HEK293 (cell line): ENCODE results near the gene PRIMPOL.

Experiments
- CTCF ChIA-PET: fragments of 350-600 bp; formaldehyde crosslinking; extraction: SDS; loops from one replicate; lab custom pipeline; 2021; ENCODE audit warnings: antibody characterized with exemption; lab: Yijun Ruan, JAX
- POLR2A ChIA-PET: fragments of 300-600 bp; formaldehyde crosslinking; extraction: SDS; loops from one replicate; lab custom pipeline; 2020; ENCODE audit warnings: antibody characterized with exemption, inconsistent platforms; lab: Yijun Ruan, JAX
- H3K27ac ChIP-seq: fragments of 200-500 bp; sonication (Bioruptor generic); 2 replicates; pipeline ENCODE4 v1.5.1; 2014; ENCODE audit warnings: low read depth, low read length, control low read depth, inconsistent platforms; ENCODE audit errors: extremely low read depth
- H3K36me3 ChIP-seq, 2 experiments: fragments of 200-500 bp in 1 of 2; sonication (Bioruptor generic) in 1 of 2; 1 replicate in 1 of 2; 2 replicates in 1 of 2; pipeline ENCODE4 v1.5.1; 2014 to 2017; ENCODE audit warnings: inconsistent platforms in 2 of 2, low read length in 2 of 2; ENCODE audit not compliant: control insufficient read depth in 2 of 2, insufficient read depth in 1 of 2
- H3K4me1 ChIP-seq: fragments of 200-500 bp; sonication (Bioruptor generic); 2 replicates; pipeline ENCODE4 v1.5.1; 2014; ENCODE audit warnings: mild to moderate bottlenecking, low read length, inconsistent platforms; ENCODE audit not compliant: control insufficient read depth, insufficient read depth
- H3K4me3 ChIP-seq: 2 replicates; pipeline ENCODE4 v1.5.1; 2011; ENCODE audit warnings: low read depth, mild to moderate bottlenecking, control low read depth, low read length, moderate library complexity
- H3K9me3 ChIP-seq: fragments of 200-500 bp; sonication (Bioruptor generic); 2 replicates; pipeline ENCODE4 v1.5.1; 2014; ENCODE audit warnings: low read depth, low read length, inconsistent platforms; ENCODE audit not compliant: control insufficient read depth, insufficient read depth
- ATF2 ChIP-seq: fragments of 450-650 bp; formaldehyde crosslinking; IDR thresholded peaks from 2 replicates; pipeline ENCODE4 v1.5.1; 2016; ENCODE audit warnings: missing biosample characterization, missing genetic modification characterization, low read depth
- BCL11A ChIP-seq: fragments of 450-650 bp; formaldehyde crosslinking; IDR thresholded peaks from 2 replicates; pipeline ENCODE4 v1.5.1; 2016; ENCODE audit warnings: low read depth, missing biosample characterization, missing genetic modification characterization
- BCL11B ChIP-seq: fragments of 450-650 bp; formaldehyde crosslinking; IDR thresholded peaks from 2 replicates; pipeline ENCODE4 v1.5.1; 2016; ENCODE audit warnings: low read depth, missing biosample characterization, missing genetic modification characterization
- PRDM1 ChIP-seq: fragments of 450-650 bp; formaldehyde crosslinking; IDR thresholded peaks from 2 replicates; pipeline ENCODE4; 2016; ENCODE audit warnings: missing biosample characterization, missing genetic modification characterization
- PRDM6 ChIP-seq: fragments of 450-650 bp; formaldehyde crosslinking; IDR thresholded peaks from 2 replicates; pipeline ENCODE4 v1.5.1; 2017; ENCODE audit warnings: missing biosample characterization, missing genetic modification characterization
- SCRT1 ChIP-seq: fragments of 450-650 bp; formaldehyde crosslinking; IDR thresholded peaks from 2 replicates; pipeline ENCODE4 v1.5.1; 2016; ENCODE audit warnings: missing biosample characterization, missing genetic modification characterization, borderline replicate concordance
- TCF7L2 ChIP-seq: IDR thresholded peaks from 2 replicates; pipeline ENCODE4 v1.6.1; 2011; ENCODE audit warnings: low read depth, mild to moderate bottlenecking, inconsistent platforms, low read length, moderate library complexity, borderline replicate concordance
- ZBTB20 ChIP-seq: fragments of 450-650 bp; formaldehyde crosslinking; IDR thresholded peaks from 2 replicates; pipeline ENCODE4 v1.5.1; 2016; ENCODE audit warnings: missing biosample characterization, missing genetic modification characterization
- ZFP3 ChIP-seq: fragments of 450-650 bp; formaldehyde crosslinking; IDR thresholded peaks from 2 replicates; pipeline ENCODE4 v1.5.1; 2016; ENCODE audit warnings: low read depth, missing biosample characterization, missing genetic modification characterization
- ZNF10 ChIP-seq: fragments of 450-650 bp; formaldehyde crosslinking; IDR thresholded peaks from 2 replicates; pipeline ENCODE4 v1.5.1; 2017; ENCODE audit warnings: missing biosample characterization, missing genetic modification characterization
- ZNF132 ChIP-seq: fragments of 450-650 bp; formaldehyde crosslinking; IDR thresholded peaks from 2 replicates; pipeline ENCODE4 v1.5.1; 2017; ENCODE audit warnings: missing biosample characterization, missing genetic modification characterization, borderline replicate concordance
- ZNF140 ChIP-seq: fragments of 450-650 bp; formaldehyde crosslinking; IDR thresholded peaks from 2 replicates; pipeline ENCODE4 v1.5.1; 2016; ENCODE audit warnings: missing biosample characterization, missing genetic modification characterization
- ZNF2 ChIP-seq: fragments of 450-650 bp; formaldehyde crosslinking; IDR thresholded peaks from 2 replicates; pipeline ENCODE4 v1.5.1; 2016; ENCODE audit warnings: missing biosample characterization, missing genetic modification characterization
- ZNF248 ChIP-seq: fragments of 450-650 bp; formaldehyde crosslinking; IDR thresholded peaks from 2 replicates; pipeline ENCODE4 v1.5.1; 2017; ENCODE audit warnings: missing biosample characterization, missing genetic modification characterization
- ZNF366 ChIP-seq: fragments of 450-650 bp; formaldehyde crosslinking; conservative IDR thresholded peaks from 2 replicates; pipeline ENCODE4 v1.5.1; 2016; ENCODE audit warnings: missing biosample characterization, missing genetic modification characterization
- ZNF501 ChIP-seq: fragments of 450-650 bp; formaldehyde crosslinking; IDR thresholded peaks from 2 replicates; pipeline ENCODE4 v1.5.1; 2016; ENCODE audit warnings: missing biosample characterization, missing genetic modification characterization
- ZNF837 ChIP-seq: fragments of 450-650 bp; formaldehyde crosslinking; IDR thresholded peaks from 2 replicates; pipeline ENCODE4 v1.5.1; 2016; ENCODE audit warnings: missing biosample characterization, missing genetic modification characterization
- ZSCAN4 ChIP-seq: fragments of 450-650 bp; formaldehyde crosslinking; IDR thresholded peaks from 2 replicates; pipeline ENCODE4 v1.5.1; 2017; ENCODE audit warnings: missing biosample characterization, missing genetic modification characterization
- TF ChIP-seq, protein P1 (sequence below): fragments of 450-650 bp; formaldehyde crosslinking; IDR thresholded peaks from 2 replicates; pipeline ENCODE4 v1.5.1; 2016; ENCODE audit warnings: missing biosample characterization, missing genetic modification characterization
- TF ChIP-seq, protein P2 (sequence below): fragments of 450-650 bp; IDR thresholded peaks from 2 replicates; pipeline ENCODE4 v1.5.1; 2018; ENCODE audit warnings: missing biosample characterization, missing genetic modification characterization

The PRIMPOL gene

GRCh38 chr4:184722798-184723197, 73.3 kb downstream of the PRIMPOL start:
- no peak overlapping the region for H3K27ac ChIP-seq
- H3K4me1 ChIP-seq: no peaks in the 10 kb centered on the region
- peaks cover 36 to 94% of the 10 kb centered on the region in 2 experiments for H3K36me3 ChIP-seq
- TF ChIP-seq ZNF366 (tag by site-specific recombination) (no peak), PRDM6 (tag by site-specific recombination) (peak; percentile 66)
- TF ChIP-seq, all 188 proteins: peak for 1
- Histone ChIP-seq H3K9me3 (no peaks in the 10 kb centered on the region), H3K4me3 (no peak overlapping the region)
- CTCF ChIA-PET: interaction anchor here (0.6 to 0.9 kb wide), 4 partner anchors 10 to 457 kb away, joined by 3 read pairs; no protein-coding TSS in a partner anchor
- POLR2A ChIA-PET: interaction anchor here (5.2 kb wide), 1 partner anchor 11 kb away, joined by 24 read pairs; the partner anchor contains the start of gene CENPU

DNA sequence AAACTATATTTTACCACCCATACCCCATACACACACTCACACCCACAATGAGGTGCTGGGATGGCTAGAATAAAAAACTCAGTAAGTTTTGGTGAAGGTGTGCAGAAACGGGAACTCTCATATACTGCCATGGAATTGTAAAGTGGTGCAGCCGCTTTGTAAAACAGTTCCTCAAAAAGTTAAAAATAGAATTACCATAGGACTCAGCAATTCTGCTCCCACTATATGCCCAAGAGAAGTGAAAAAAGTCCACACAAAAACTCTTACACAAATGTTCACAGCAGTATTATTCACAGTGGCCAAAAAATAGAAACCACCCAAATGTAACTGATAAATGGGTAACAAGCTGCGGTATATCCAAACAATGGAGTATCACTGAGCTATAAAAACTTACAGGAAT, 77.9 kb downstream of the PRIMPOL start:
- TF ChIP-seq ZNF140 (tag by site-specific recombination) (peak; percentile 91), ZNF2 (tag by site-specific recombination) (no peak), ATF2 (tag by site-specific recombination) (no peak)
- TF ChIP-seq, protein P1, sequence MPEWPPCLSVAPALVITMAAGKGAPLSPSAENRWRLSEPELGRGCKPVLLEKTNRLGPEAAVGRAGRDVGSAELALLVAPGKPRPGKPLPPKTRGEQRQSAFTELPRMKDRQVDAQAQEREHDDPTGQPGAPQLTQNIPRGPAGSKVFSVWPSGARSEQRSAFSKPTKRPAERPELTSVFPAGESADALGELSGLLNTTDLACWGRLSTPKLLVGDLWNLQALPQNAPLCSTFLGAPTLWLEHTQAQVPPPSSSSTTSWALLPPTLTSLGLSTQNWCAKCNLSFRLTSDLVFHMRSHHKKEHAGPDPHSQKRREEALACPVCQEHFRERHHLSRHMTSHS: no peak
- TF ChIP-seq, all 188 proteins: peak for 1
- peaks cover 39 to 84% of the 10 kb centered on the region in 2 experiments for H3K36me3 ChIP-seq
- POLR2A ChIA-PET: no interaction called here
- no peak overlapping the region for H3K27ac ChIP-seq
- H3K4me1 ChIP-seq: no peaks in the 10 kb centered on the region
- no peaks in the 10 kb centered on the region for H3K9me3 ChIP-seq
- CTCF ChIA-PET: no interaction called here
- no peak overlapping the region for H3K4me3 ChIP-seq

DNA sequence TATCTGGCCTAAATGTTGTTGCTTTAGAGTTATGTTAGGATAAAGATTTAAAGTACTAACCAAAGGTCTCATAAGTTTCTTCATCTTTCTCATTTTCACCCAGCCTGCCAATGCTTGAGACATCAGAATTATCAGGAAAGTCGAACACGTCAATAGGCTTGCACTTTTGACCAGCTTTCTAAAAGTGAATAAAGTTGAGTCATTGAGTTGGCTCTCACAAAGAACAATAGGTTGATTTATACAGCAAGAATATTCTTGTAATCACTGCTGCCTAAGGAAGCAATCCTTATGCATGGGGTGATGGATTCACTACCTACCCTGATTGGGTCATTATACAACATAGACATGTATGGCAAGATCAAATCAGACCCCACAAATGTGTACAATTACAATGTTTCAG, 79.3 kb downstream of the PRIMPOL start:
- Histone ChIP-seq H3K4me3 (no peak overlapping the region), H3K4me1 (no peaks in the 10 kb centered on the region), H3K27ac (no peak overlapping the region), H3K36me3 (peaks cover 29 to 72% of the 10 kb centered on the region in 2 experiments; a peak in 2 of 3 replicates), H3K9me3 (no peaks in the 10 kb centered on the region)
- no peak for TF ChIP-seq ZNF140 (tag by site-specific recombination)
- TF ChIP-seq ZNF132 (tag by site-specific recombination): no peak
- no peak for TF ChIP-seq BCL11B (tag by site-specific recombination)
- TF ChIP-seq SCRT1: no peak
- TF ChIP-seq ZNF10: no peak
- TF ChIP-seq ZNF501: no peak
- ChIA-PET CTCF (interaction anchor here (0.6 kb wide), 1 partner anchor 363 kb away, joined by 3 read pairs; no protein-coding TSS in a partner anchor), POLR2A (no interaction called here)

GRCh38 chr4:184729946-184730345, 80.4 kb downstream of the PRIMPOL start:
- 0 out of 2 replicates have a peak, but pooled peaks cover 2% of the 10 kb centered on the region for H3K4me1 ChIP-seq
- H3K36me3 ChIP-seq: peaks cover 29 to 61% of the 10 kb centered on the region in 2 experiments; a peak in 2 of 3 replicates
- H3K4me3 ChIP-seq: no peak overlapping the region
- H3K27ac ChIP-seq: no peak overlapping the region
- ChIA-PET CTCF (interaction anchor here (0.8 kb wide), 1 partner anchor 10 kb away, joined by 3 read pairs; no protein-coding TSS in a partner anchor), POLR2A (no interaction called here)
- H3K9me3 ChIP-seq: no peaks in the 10 kb centered on the region
- TF ChIP-seq, protein P2, sequence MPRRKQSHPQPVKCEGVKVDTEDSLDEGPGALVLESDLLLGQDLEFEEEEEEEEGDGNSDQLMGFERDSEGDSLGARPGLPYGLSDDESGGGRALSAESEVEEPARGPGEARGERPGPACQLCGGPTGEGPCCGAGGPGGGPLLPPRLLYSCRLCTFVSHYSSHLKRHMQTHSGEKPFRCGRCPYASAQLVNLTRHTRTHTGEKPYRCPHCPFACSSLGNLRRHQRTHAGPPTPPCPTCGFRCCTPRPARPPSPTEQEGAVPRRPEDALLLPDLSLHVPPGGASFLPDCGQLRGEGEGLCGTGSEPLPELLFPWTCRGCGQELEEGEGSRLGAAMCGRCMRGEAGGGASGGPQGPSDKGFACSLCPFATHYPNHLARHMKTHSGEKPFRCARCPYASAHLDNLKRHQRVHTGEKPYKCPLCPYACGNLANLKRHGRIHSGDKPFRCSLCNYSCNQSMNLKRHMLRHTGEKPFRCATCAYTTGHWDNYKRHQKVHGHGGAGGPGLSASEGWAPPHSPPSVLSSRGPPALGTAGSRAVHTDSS (tag by site-specific recombination): no peak
- no peak for TF ChIP-seq PRDM1
- no peak for TF ChIP-seq ZBTB20 (tag by site-specific recombination)
- TF ChIP-seq ZNF248 (tag by site-specific recombination): no peak
- no peak for TF ChIP-seq ZSCAN4 (tag by site-specific recombination)
- TF ChIP-seq BCL11A (tag by site-specific recombination): no peak
- no peak for TF ChIP-seq ZFP3 (tag by site-specific recombination)
- TF ChIP-seq ZNF837: no peak
- no peak for TF ChIP-seq ATF2 (tag by site-specific recombination)
- TF ChIP-seq TCF7L2: no peak
